Glomerular endothelial cell (primary cell): ENCODE measurements around the gene BTBD16. TPM values are rescaled to one million over a fixed set of nuclear protein-coding genes. Genes with fewer than 3 reads are reported as not detected.
A peak's percentile ranks its signal among the peaks of the same experiment; 100 is the strongest.

ENCODE experiments used
- DNase-seq: peaks from one replicate; pipeline ENCODE4 v3.0.0-alpha.2; 2011; ENCODE audit warnings: low read depth, low spot score; ENCODE audit errors: extremely low read depth
- total RNA-seq: library from RNA; depleted of rRNA; stranded (reverse); fragments of >200 nt; gene quantifications from 2 replicates; pipeline ENCODE4 v1.2.3, GENCODE V29; 2015

The BTBD16 gene
- total RNA-seq, 1 donor from 2014 or later, result 0.47 TPM

GRCh38 chr10:122338609-122339441, 67.7 kb downstream of the BTBD16 start:
- no peak for DNase-seq

GRCh38 chr10:122341141-122341810, 70.2 kb downstream of the BTBD16 start:
- no peak for DNase-seq

- DNase-seq, result peak; percentile 14
Observed at GRCh38 chr10:122342293-122343134, 71.4 kb downstream of the BTBD16 start.

- no peak for DNase-seq
Observed at GRCh38 chr10:122343135-122343800, 72.2 kb downstream of the BTBD16 start.

- no peak for DNase-seq
Observed at GRCh38 chr10:122343936-122344335, 72.8 kb downstream of the BTBD16 start.

GRCh38 chr10:122344741-122345258, 73.7 kb downstream of the BTBD16 start:
- DNase-seq, result no peak

GRCh38 chr10:122346326-122346950, 75.3 kb downstream of the BTBD16 start:
- no peak for DNase-seq

- DNase-seq, result no peak
Observed at GRCh38 chr10:122347170-122347841, 76.2 kb downstream of the BTBD16 start.

- no peak for DNase-seq
Observed at GRCh38 chr10:122348512-122348911, 77.4 kb downstream of the BTBD16 start.

- DNase-seq, result no peak
Observed at GRCh38 chr10:122348935-122349361, 77.9 kb downstream of the BTBD16 start.

GRCh38 chr10:122349758-122350369, 78.8 kb downstream of the BTBD16 start:
- DNase-seq, result no peak

GRCh38 chr10:122350893-122351292, 79.8 kb downstream of the BTBD16 start:
- DNase-seq, result no peak

- DNase-seq, result no peak
Observed at GRCh38 chr10:122352817-122353525, 81.9 kb downstream of the BTBD16 start.

GRCh38 chr10:122354383-122354782, 83.3 kb downstream of the BTBD16 start:
- no peak for DNase-seq

- no peak for DNase-seq
Observed at GRCh38 chr10:122357685-122358084, 86.6 kb downstream of the BTBD16 start.

- no peak for DNase-seq
Observed at GRCh38 chr10:122359621-122360020, 88.5 kb downstream of the BTBD16 start.

GRCh38 chr10:122361046-122361445, 90.0 kb downstream of the BTBD16 start:
- no peak for DNase-seq

- DNase-seq, result no peak
Observed at GRCh38 chr10:122362031-122362592, 91.0 kb downstream of the BTBD16 start.
